HG02588 (cell line): Measurements from ENCODE around the gene FYCO1.
A peak's percentile ranks its signal among the peaks of the same experiment; 100 is the strongest.

Source experiments
- ATAC-seq: cut with Tn5 transposase; IDR thresholded peaks from one replicate; pipeline ENCODE4 v1.9.1; 2021; ENCODE audit warnings: mild to moderate bottlenecking, moderate library complexity; ENCODE audit not compliant: unreplicated experiment

The FYCO1 gene

DNA sequence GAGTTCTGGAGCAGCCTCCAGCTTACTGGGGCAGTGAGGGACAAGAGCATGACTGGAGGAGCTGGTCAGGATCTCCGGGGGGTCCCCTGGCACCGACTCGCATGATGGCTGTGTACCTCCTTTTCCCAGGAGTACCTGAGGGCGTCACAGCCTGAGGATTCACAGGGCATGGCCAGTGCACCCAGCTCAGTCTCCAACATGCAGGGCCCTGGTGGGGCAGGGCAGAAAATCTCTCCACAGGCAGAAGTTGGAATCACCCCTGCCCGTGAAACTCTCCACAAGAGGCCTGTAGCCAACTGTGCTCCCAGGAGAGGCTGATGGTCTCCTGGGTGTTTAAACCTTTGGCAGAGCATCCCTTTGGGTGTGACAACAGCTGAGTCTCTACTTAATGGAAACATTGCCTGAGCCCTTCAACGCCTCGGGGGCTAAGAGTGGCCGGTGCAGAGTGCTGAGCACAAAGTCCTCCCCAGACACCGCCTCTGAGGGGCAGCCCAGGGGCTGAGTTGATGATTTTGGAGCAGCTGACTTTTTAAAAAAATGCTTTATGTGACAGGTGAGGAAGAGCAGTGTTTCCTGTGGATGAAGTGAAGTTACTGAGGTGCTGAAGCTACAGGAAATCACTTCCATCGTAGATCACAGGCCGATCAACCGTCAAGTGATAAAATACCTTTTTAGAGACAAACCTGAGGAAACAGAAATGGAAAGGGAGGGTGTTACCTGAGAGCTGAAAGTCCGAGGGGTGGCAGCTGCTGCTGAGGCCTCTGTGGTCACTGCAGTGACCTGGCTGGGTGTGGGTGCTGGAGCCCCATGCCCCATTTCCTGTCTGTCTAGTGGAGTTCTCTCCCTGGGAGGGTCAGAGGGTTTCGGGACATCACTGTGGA lies 74.2 kb downstream of the FYCO1 start:
- no peak for ATAC-seq

DNA sequence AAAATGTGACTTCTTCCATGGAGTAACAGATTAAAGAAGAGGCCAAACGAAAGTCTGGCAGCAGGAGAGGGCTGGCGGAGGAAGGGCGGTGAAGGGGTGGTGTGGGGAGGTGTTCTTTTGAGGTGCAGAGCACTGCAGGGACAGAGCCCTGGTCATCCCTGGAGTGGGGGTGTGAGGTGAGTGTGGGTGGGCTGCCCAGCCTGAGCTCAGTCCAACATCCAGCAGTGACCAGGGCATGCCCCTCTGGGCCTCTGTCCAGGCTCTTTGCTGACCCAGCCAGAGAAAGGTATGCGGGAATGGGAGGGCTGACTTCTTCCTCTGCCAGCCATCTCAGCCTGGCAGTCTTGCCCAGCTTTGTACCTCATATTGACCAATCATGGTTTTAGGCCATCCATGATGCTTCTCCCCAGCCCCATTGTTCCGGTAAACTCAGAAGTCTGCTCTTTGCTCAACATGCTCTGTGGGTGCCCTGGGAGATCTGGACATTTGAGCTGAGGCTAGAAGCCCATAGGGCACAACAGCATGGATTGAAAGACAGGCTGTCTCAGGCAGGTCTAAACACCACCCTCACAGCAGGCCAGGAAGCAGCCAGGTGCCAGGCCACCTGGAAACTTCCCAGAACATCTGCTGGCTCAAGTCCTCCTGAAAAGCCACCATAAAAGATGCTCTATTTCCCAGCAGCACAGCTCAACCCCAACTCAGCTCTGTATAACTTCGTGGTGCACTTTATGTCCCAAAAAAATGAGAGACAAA lies 78.3 kb downstream of the FYCO1 start:
- no peak for ATAC-seq

DNA sequence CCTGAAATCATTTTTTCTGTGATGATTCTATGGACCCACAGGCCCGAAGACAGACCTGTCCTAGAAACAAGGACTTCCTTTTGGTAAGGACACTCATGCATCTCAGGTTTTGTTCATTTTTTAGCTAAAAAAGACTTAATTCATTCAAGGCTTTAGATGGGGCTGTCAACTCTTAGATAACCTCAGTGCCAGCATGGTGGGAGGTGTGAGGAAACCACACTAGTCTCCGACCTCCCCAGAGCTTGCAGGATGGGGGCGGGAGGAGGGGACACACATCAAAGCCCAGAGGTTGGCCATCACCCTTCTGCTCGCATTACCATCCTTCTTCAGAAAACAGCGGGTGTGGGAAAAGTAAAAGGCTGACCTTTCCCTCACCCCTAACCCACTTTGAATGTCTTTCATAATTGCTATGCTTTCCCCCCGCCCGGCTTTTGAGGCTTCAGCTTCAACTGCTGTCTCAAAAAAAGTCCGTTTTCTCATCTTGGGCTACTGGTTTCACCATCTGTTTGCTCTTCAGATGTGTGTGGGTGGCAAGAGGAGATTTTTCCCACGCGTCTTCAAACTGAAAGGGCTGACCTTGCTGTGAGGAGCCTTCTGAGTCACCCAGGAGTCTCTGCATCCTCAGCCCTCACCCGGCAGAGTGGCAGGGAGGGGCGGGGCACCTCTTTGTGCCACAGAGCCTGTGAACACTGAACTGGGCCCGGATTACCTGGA lies 79.9 kb downstream of the FYCO1 start:
- ATAC-seq, result peak; percentile 87

DNA sequence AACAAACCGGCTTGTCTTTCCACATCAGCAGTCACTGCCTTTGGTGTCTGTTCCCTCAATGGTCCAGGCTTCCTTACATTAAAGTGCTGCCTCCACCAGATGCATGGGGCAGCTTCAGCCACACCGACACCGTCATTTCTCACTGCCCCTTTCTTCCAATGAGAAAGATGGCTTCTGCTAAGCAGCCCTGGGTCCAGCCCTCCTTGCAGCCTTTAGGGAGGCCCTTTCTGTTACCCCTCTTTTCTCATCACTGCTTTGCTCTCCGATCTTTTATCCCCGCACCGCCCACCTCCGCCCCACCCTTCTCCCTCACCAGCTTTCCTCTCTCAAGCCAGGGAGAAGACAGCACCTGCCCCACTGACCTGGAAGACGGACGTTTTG lies 80.6 kb downstream of the FYCO1 start:
- ATAC-seq, result no peak

DNA sequence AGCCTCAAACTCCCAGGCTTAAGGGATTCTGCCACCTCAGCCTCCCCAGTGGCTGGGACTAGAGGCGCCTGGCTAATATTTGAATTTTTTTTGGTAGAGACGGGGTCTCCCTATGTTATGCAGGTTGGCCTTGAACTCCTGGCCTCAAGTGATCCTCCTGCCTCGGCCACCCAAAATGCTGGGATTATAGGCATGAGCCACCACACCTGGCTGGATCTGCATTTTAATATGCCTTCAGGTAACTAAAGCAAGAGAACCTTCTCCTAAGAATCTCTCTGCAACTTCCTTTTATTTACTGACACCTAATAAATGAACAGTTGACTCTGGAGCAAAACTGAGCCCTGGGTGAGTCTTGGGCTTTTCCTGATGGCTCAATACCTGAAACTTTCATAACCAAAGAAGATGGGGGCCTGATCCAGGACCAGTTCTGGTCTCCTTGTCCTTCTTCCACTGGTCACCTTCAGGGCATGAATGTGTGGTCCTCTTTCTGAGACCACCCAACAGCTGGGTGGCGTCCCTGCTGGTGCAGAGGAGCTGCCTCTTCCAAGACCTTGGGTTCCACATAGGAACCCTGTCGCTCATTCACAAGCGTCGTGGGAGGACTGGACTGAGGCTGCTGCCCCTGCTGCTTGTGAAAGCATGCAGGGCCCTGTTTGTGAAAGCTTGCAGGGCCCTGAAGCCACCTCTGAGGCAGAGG lies 81.1 kb downstream of the FYCO1 start:
- no peak for ATAC-seq

DNA sequence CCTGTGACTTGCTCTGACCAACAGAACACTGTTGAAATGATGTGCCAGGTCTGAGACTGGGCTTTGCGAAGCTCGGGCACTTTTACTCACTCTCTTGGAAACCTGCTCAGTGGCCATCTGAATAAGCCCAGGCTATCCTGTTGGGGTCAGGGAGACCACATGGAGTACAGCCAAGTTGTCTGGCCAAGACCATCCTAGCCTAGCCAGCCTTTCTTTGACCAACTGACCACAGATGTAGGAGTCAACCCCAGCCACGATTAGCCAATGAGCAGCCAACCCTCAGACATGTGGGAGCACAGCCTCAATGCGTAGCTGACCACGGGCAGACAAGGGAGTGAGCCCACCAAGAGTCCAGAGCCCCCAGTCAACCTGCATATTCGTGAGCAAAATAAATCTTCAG lies 83.2 kb downstream of the FYCO1 start:
- no peak for ATAC-seq

DNA sequence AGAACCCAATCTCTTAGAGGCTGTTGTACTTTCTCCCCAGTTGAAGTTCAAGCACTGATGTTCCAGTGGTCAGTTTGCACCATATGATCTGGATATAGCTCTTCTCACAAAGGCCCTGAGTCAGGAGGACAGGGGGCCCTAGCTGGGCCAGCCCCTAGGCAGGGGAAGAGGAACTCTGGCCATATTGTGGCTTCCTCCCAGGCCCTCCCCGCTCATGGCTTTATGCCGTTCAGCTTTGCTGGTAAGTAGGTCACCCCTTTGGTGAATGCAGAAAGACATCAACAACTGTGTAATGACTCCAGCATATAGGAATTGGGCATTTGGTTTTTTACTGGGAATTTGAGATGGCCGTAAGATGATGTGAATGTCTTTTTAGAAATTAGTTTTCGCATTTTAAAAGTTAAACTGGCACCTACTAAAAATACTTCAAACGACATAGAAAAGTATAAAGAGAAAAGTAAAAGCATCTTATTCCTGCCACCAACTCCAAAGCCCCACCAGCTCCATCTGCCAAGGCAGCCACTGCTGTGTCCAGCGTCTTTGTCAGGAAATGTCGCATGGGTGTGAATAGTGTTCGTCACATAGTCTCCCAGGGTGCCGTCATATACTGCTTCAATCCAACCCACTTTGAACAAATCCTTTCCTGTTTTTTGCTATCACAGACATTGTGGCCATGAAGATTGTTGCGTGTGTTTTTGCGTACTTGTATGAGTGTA lies 84.0 kb downstream of the FYCO1 start:
- no peak for ATAC-seq

DNA sequence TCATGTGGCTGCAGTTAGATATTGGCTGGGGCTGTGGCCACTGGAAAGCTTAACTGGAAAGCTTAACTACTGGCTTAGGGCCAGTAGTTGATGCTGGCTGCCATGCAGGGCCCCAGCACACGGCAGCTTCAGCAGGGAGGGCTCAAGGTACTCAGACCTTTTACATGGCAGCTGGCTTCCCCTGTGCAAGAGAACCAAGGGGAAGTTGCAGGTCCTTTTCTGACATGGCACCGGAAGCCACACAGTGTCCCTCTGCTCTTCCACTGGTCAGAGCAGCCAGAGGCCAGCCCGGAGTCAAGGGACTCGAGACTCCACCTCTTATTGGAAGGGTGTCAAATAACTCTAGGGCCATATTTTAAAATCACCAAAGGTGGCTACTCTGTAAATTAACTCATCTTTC lies 84.7 kb downstream of the FYCO1 start:
- ATAC-seq, result no peak

DNA sequence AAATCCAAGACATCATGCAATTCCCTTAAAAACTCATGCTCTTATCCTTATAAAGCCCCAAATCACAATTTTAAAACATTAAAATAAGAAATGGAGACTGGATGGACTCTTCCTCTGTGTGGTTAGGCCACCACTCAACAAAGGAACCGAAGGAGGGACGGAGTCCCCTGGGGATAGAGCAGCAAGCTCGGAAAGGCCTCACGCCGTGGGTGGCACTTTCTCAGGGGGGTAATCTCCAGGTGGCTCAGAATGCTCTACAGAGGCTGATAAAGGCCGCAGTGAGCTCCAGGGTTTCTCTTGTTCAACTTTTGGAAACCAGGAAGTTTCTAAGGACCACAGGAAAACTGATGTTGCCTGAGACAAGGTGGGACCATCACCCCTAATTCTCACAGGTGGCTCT lies 86.1 kb downstream of the FYCO1 start:
- no peak for ATAC-seq

DNA sequence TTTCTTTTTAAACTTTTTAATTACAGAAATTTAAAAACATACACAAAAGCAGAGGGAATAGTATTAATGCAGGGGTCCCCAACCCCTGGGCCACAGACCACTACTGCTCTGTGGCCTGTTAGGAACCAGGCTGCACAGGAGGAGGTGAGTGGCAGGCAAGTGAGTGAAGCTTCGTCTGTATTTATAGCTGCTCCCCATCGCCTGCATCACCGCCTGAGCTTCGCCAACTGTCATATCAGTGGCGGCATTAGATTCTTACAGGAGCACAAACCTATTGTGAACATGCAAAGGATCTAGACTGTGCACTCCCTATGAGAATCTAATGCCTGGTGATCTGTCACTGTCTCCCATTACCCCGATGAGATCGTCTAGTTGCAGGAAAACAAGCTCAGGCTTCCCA lies 86.9 kb downstream of the FYCO1 start:
- no peak for ATAC-seq

DNA sequence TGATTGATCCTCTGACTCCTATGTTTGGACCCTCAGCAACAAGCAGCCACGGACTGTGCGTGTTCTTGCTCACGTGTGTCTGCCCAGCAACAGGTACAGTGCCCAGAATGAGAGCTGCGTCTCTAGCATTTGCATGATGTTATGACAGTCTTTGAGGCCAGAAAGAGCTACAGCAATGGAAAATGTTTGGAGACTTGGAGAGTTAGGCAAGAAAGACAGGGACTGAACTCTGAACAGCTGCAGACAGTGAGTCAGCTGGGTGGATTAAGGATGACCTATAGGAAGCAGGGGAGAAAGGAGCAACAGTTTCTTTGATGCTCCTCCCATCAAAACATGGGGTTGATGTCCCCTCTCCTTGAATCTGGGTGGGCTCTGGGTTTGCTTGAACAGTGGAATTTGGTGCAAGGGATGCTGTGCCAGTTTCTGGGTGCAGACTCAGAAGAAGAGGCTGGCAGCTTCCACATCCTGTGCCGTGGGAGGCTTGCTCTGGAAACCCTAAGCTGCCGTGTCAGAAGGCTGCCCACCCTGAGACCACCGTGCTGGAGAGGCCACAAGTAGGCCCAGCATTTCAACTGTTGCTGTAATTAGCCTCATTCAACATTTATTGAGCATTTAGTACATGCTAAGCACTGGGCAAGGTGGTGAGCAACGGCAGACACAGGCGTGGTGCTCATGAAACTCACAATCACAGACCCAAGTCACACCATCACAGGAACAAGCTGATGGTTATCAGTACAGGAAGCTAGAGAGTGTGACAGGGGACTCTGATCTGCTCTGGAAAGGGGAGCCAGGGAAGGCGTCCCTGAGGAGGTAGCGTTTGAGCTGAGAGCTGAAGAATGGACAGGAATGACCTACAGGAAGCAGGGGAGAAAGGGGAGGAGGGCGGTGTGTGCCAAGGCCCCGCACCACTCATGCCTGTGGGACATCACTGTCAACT lies 87.6 kb downstream of the FYCO1 start:
- ATAC-seq, result no peak

DNA sequence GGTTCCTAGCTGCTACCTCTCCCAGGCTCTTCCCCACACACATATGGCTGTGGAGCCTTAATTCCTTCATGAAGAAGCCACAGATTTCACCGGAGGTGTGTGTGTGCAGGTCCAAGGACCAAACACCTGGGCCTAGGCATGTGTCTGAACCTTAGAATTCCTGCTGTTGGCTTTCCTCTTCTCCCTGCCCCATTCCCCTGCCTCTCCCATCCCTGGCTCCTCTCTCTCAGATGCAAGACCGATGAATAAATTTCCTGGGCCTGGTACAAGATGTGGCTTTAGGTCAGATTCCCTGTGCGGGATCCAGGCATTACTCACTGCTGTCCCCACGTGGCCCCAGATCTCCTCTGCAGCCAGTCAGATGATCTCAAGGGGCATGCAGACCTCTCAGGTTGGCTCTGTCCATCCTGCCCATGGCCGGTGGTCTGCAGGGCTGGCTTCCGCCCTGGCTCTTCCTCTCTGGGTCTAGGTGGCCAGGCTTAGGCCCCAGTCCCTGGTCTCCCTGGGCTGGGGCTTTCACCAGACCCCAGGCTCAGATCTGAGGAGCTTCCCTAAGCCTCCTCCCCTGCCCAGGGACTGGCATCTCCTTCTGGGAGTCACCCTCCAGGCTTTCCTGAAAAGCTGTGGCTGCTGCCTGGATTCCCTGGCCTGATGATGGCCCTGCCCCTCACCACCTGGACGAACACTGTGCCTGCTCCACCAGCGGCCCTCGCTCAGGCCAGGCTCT lies 88.8 kb downstream of the FYCO1 start:
- ATAC-seq, result no peak

DNA sequence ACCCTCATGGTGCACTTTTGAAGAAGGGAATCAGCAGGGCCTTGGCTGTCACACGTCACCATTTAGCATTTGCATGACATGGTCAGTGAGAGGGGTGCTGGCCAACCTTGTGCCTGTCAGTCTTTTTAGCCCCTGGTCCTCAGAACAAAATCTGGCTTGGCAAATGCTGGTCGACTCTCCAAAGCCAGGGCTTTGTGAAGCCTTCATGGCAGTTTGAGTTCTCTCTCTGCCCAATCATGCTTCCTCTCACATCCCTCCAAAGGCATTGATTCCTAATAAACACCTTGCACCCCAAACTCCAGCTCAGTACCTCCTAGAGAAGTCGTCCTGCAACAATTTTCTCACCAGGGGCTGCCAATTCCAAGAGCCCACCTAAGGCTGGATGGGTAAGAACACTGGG lies 89.9 kb downstream of the FYCO1 start:
- no peak for ATAC-seq

DNA sequence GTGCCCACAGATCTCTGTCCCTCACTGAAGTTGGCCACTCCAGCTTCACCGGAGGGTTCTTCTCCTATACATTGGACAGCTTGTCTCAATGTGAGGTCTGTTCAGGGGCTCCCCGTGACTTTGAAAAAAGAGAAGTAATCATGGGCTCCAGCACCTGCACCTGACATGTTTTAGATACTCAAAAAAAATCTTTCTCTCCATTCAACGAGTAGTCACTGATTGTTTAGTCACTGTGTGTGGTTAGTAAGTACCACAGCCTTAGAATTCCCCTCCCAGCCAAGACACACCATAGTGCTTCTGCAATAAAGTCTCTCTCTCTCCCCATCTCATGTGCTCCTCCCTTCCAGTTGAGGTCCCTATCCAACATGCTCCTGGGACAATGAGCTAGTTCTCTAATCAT lies 90.7 kb downstream of the FYCO1 start:
- ATAC-seq, result no peak

DNA sequence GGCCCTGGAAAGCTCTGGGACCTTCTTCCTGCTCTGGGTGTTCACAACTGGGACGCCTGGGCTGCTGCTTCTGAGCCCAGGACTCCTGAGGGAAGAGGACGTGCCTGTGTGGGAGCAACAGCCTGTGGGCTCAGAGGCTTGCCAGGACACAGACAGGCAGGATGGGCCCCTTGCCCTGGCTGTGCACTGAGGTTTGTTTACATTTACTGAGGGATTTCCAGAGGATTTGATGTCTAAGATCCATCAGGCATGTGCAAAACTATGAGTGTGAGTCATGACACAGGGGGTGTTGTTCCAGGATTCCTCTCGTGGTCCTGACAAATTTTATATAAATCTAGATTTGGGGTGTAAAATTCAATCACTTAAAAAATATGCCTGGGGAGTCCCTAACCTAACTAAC lies 98.7 kb downstream of the FYCO1 start:
- no peak for ATAC-seq

DNA sequence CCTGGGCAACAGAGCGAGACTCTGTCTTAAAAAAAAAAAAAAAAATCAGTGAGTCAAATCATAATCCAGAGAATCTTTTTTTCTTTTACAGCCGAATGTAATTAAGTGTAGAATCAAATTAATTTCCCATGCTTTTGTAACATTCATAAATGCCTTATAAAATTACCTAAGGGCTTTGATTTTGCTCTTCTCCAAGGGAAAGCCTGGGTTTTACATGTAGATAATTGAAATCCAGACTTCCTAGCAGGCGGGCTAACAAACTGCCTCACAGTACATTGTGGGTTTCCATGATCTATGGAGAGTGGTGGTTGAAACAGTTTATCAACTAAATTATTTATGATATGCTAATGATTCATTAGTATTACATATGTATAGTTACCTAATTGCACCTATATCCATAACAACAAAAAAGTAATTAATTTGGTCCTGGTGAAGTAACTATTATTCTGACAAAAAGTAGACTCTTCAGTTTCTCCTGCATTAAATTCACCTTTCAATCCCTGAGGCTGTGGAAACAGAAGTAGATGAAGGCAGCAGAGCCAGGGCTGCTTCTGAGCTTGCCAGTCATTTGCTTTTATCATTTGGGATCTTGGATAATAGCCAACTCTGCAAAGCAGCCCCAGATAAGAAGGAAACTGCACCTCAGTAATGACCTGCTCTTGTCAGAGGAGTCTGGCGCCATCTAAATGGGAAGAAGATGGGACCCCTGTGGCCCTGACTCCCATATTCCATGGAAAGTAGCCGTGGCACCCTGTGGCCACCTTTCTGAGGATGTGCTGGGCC lies 99.7 kb downstream of the FYCO1 start:
- no peak for ATAC-seq

DNA sequence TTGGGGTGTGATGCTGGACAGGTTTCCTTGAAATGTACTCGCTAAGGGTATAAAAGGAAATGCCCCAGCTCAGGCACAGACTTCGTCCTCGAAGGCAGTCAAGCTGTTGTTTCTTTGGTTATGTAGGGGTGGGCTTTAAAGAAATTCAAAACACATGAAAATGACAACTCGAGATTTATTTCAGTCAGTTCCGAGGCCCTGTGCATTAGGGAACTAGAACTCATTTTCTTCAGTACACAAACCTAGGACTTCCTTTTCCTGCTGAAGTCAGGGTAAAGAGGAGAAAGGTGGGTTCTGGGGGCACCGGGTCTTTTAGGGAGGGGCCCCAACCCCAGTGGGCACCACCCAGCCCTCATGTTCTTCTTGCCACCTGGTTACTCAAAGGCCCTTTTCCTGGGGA lies 101.6 kb downstream of the FYCO1 start:
- ATAC-seq, result no peak

DNA sequence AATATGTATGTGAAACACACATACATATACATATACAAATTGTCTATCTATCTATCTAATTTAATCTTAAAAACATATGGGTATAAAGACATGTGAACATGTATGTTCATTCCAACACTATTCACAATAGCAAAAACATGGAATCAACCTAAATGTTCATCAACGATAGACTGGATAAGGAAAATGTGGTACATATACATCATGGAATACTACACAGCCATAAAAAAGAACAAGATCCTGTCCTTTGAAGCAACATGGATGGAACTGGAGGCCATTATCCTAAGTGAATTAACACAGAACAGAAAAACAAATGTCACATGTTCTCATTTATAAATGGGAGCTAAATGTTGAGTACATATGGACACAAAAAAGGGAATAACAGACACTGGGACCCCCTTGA lies 103.5 kb downstream of the FYCO1 start:
- ATAC-seq, result no peak
